ENCODE data around the gene MGRN1.

The MGRN1 gene

GRCh38 chr16:4687416-4687815 is 62.8 kb downstream of the MGRN1 start:
- Histone ChIP-seq H4K20me1 (ENCODE audit: insufficient read depth, low read length) (peaks cover 4% of the 10 kb centered on the region), H3K9ac (ENCODE audit: low read depth, low read length) (no peak overlapping the region), H3K9me3 (ENCODE audit: insufficient read depth, low read length, severe bottlenecking) (no peaks in the 10 kb centered on the region), H3K4me3 (ENCODE audit: low read depth in 1 of 2, low read length in 2 of 2) (no peak overlapping the region), H3K4me1 (ENCODE audit: insufficient read depth, low read length) (peaks cover 3% of the 10 kb centered on the region), H3K27ac (ENCODE audit: low read length) (no peak overlapping the region), H2AFZ (ENCODE audit: low read depth, low read length) (no peak overlapping the region), H3K4me2 (ENCODE audit: insufficient read depth, low read length) (no peak overlapping the region), H3K79me2 (ENCODE audit: insufficient read depth, low read length) (no peaks in the 10 kb centered on the region), H3K36me3 (ENCODE audit: insufficient read depth, low read length) (peaks cover 54% of the 10 kb centered on the region), H3K27me3 (ENCODE audit: insufficient read depth, low read length, poor library complexity) (no peaks in the 10 kb centered on the region)
- no peak for ATAC-seq (ENCODE audit: insufficient read depth, low read depth)
- TF ChIP-seq EZH2 (IDR thresholded peaks at IDR 0.05; ENCODE audit: borderline replicate concordance, low read depth, low read length, severe bottlenecking) = no peak
- TF ChIP-seq, protein P1, sequence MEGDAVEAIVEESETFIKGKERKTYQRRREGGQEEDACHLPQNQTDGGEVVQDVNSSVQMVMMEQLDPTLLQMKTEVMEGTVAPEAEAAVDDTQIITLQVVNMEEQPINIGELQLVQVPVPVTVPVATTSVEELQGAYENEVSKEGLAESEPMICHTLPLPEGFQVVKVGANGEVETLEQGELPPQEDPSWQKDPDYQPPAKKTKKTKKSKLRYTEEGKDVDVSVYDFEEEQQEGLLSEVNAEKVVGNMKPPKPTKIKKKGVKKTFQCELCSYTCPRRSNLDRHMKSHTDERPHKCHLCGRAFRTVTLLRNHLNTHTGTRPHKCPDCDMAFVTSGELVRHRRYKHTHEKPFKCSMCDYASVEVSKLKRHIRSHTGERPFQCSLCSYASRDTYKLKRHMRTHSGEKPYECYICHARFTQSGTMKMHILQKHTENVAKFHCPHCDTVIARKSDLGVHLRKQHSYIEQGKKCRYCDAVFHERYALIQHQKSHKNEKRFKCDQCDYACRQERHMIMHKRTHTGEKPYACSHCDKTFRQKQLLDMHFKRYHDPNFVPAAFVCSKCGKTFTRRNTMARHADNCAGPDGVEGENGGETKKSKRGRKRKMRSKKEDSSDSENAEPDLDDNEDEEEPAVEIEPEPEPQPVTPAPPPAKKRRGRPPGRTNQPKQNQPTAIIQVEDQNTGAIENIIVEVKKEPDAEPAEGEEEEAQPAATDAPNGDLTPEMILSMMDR (IDR thresholded peaks at IDR 0.05; ENCODE audit: borderline replicate concordance, extremely low read depth, low read length, poor library complexity, severe bottlenecking) = no peak
- no peak for DNase-seq

DNA sequence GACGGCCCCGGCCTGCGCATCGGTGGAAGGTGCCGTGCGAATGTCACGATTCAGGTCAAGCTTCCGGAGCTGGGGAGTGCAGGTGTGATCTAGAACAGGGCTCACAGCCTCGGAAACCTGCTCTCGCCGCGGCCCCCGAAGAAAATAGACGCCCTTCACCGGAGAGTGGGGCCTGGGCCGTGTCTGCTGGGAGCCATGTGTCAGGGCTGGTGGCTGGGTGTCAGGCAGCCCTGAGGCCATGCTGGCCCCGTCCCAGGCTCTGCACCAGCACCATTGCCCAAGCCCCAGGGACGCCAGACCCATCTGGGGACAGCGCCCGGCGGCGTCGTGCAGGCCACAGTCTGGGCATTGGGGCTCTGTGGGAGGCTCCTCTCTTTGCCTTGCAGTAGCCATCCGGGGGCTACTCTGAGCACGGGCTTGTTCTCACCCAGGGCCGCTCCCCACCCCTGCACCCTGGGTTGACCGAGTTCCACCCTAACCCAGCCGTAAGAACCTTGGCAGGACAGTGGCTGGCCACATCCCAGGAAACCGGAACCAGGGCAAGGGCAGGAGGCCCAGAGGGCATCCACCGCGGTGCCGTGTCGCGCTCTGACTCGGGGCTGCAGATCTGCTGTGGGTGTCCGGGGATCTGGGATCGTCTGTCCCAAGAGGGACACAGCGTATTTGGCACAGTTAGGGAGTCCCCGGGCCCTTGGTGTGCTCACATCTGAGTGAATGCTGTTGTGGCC is 63.5 kb downstream of the MGRN1 start:
- H3K4me1 ChIP-seq (ENCODE audit: insufficient read depth, low read length) = peaks cover 10% of the 10 kb centered on the region
- H3K27ac ChIP-seq (ENCODE audit: low read length) = no peak overlapping the region
- H3K4me3 ChIP-seq (ENCODE audit: low read depth in 1 of 2, low read length in 2 of 2) = no peak overlapping the region
- H3K9me3 ChIP-seq (ENCODE audit: insufficient read depth, low read length, severe bottlenecking) = no peaks in the 10 kb centered on the region
- H3K4me2 ChIP-seq (ENCODE audit: insufficient read depth, low read length) = no peak overlapping the region
- no peak for DNase-seq
- no peak for ATAC-seq (ENCODE audit: insufficient read depth, low read depth)
- H3K27me3 ChIP-seq (ENCODE audit: insufficient read depth, low read length, poor library complexity) = no peaks in the 10 kb centered on the region
- TF ChIP-seq, protein P1 (IDR thresholded peaks at IDR 0.05; ENCODE audit: borderline replicate concordance, extremely low read depth, low read length, poor library complexity, severe bottlenecking) = no peak
- no peak for TF ChIP-seq EZH2 (IDR thresholded peaks at IDR 0.05; ENCODE audit: borderline replicate concordance, low read depth, low read length, severe bottlenecking)
- no peaks in the 10 kb centered on the region; the same call in none of the 2 replicates for H4K20me1 ChIP-seq (ENCODE audit: insufficient read depth, low read length)
- H3K36me3 ChIP-seq (ENCODE audit: insufficient read depth, low read length) = peaks cover 47% of the 10 kb centered on the region
- H3K9ac ChIP-seq (ENCODE audit: low read depth, low read length) = no peak overlapping the region
- no peaks in the 10 kb centered on the region for H3K79me2 ChIP-seq (ENCODE audit: insufficient read depth, low read length)
- no peak overlapping the region for H2AFZ ChIP-seq (ENCODE audit: low read depth, low read length)

- no peaks in the 10 kb centered on the region for H3K9me3 ChIP-seq (ENCODE audit: insufficient read depth, low read length, severe bottlenecking)
- peaks cover 1% of the 10 kb centered on the region for H3K79me2 ChIP-seq (ENCODE audit: insufficient read depth, low read length)
- H3K4me3 ChIP-seq (ENCODE audit: low read depth in 1 of 2, low read length in 2 of 2) = no peak overlapping the region
- H4K20me1 ChIP-seq (ENCODE audit: insufficient read depth, low read length) = no peaks in the 10 kb centered on the region; the same call in none of the 2 replicates
- no peak for ATAC-seq (ENCODE audit: insufficient read depth, low read depth)
- no peak overlapping the region for H2AFZ ChIP-seq (ENCODE audit: low read depth, low read length)
- DNase-seq = no peak
- no peak overlapping the region for H3K9ac ChIP-seq (ENCODE audit: low read depth, low read length)
- H3K4me2 ChIP-seq (ENCODE audit: insufficient read depth, low read length) = no peak overlapping the region
- TF ChIP-seq, protein P1 (IDR thresholded peaks at IDR 0.05; ENCODE audit: borderline replicate concordance, extremely low read depth, low read length, poor library complexity, severe bottlenecking) = no peak
- TF ChIP-seq EZH2 (IDR thresholded peaks at IDR 0.05; ENCODE audit: borderline replicate concordance, low read depth, low read length, severe bottlenecking) = no peak
- peaks cover 42% of the 10 kb centered on the region for H3K36me3 ChIP-seq (ENCODE audit: insufficient read depth, low read length)
- H3K27ac ChIP-seq (ENCODE audit: low read length) = no peak overlapping the region
- H3K4me1 ChIP-seq (ENCODE audit: insufficient read depth, low read length) = peaks cover 11% of the 10 kb centered on the region
- no peaks in the 10 kb centered on the region for H3K27me3 ChIP-seq (ENCODE audit: insufficient read depth, low read length, poor library complexity)
These were observed 64.0 kb downstream of the MGRN1 start for GRCh38 chr16:4688674-4689045.
